HG02623 (cell line): ENCODE measurements around the gene SBK2.

Experiments used
- ATAC-seq: cut with Tn5 transposase; IDR thresholded peaks from one replicate; pipeline ENCODE4 v1.9.1; 2021; ENCODE audit warnings: moderate library complexity; ENCODE audit not compliant: unreplicated experiment

The SBK2 gene

GRCh38 chr19:55486971-55487923, 49.7 kb downstream of the SBK2 start:
- no peak for ATAC-seq

- ATAC-seq: no peak
These were observed 50.6 kb downstream of the SBK2 start for GRCh38 chr19:55486043-55486970.

- no peak for ATAC-seq
These were observed 51.4 kb downstream of the SBK2 start for GRCh38 chr19:55485439-55486011.

- peak; percentile 56 for ATAC-seq
These were observed 52.1 kb downstream of the SBK2 start, which contains the start of gene NAT14 for GRCh38 chr19:55484593-55485438. TSS of gene NAT14 (plus strand) at chr19:55485188. CDS start at chr19:55485709, 521 bp downstream.

- no peak for ATAC-seq
These were observed 53.0 kb downstream of the SBK2 start for GRCh38 chr19:55483706-55484592.

GRCh38 chr19:55482967-55483705, 53.8 kb downstream of the SBK2 start:
- ATAC-seq: no peak

GRCh38 chr19:55482156-55482961, 54.6 kb downstream of the SBK2 start:
- ATAC-seq: no peak

- no peak for ATAC-seq
These were observed 55.2 kb downstream of the SBK2 start for GRCh38 chr19:55481794-55482155.

GRCh38 chr19:55481148-55481793, 55.7 kb downstream of the SBK2 start:
- ATAC-seq: no peak

- ATAC-seq: no peak
These were observed 57.3 kb downstream of the SBK2 start for GRCh38 chr19:55479451-55480230.

- ATAC-seq: no peak
These were observed 57.9 kb downstream of the SBK2 start for GRCh38 chr19:55479045-55479444.
